ENCODE data around the gene SAMD7.

The SAMD7 gene

GRCh38 chr3:169923831-169924230 is 12.5 kb downstream of the SAMD7 start (continued):
- no peak for TF ChIP-seq ZNF354C (tag by site-specific recombination; IDR thresholded peaks at IDR 0.05; ENCODE audit: borderline replicate concordance, low read depth)

- Histone ChIP-seq H3K4me3 (ENCODE audit: low read depth, low read length) (no peak overlapping the region), H3K27ac (ENCODE audit: extremely low read depth, low read depth, low read length) (no peak overlapping the region), H3K36me3 (ENCODE audit: control insufficient read depth in 2 of 2, insufficient read depth in 1 of 2, low read length in 2 of 2) (no peaks in the 10 kb centered on the region), H3K4me1 (ENCODE audit: control insufficient read depth, insufficient read depth, low read length) (no peaks in the 10 kb centered on the region), H3K9me3 (ENCODE audit: control insufficient read depth, insufficient read depth, low read depth, low read length) (no peaks in the 10 kb centered on the region)
- POLR2A ChIA-PET: interaction anchor here (0.7 kb wide), 1 partner anchor 174 kb away, joined by 5 read pairs; no protein-coding TSS in a partner anchor
- CTCF ChIA-PET: interaction anchor here (0.6 kb wide), 1 partner anchor 11 kb away, joined by 5 read pairs; no protein-coding TSS in a partner anchor
- TF ChIP-seq EGR2 (tag by site-specific recombination; IDR thresholded peaks at IDR 0.05; ENCODE audit: low read depth): no peak
- no peak for TF ChIP-seq ZNF274 (IDR thresholded peaks at IDR 0.05; ENCODE audit: low read length)
- TF ChIP-seq ZNF274 (tag by site-specific recombination; IDR thresholded peaks at IDR 0.05; ENCODE audit: borderline replicate concordance): no peak
- TF ChIP-seq WT1 (tag by site-specific recombination; IDR thresholded peaks at IDR 0.05): no peak
These were observed 18.6 kb downstream of the SAMD7 start for GRCh38 chr3:169929830-169930519.

- Histone ChIP-seq H3K27ac (ENCODE audit: extremely low read depth, low read depth, low read length) (no peak overlapping the region), H3K36me3 (ENCODE audit: control insufficient read depth in 2 of 2, insufficient read depth in 1 of 2, low read length in 2 of 2) (no peaks in the 10 kb centered on the region), H3K9me3 (ENCODE audit: control insufficient read depth, insufficient read depth, low read depth, low read length) (no peaks in the 10 kb centered on the region), H3K4me3 (ENCODE audit: low read depth, low read length) (no peak overlapping the region), H3K4me1 (ENCODE audit: control insufficient read depth, insufficient read depth, low read length) (no peaks in the 10 kb centered on the region)
- ChIA-PET POLR2A (no interaction called here), CTCF (no interaction called here)
- TF ChIP-seq YY1 (tag by site-specific recombination; IDR thresholded peaks at IDR 0.05) (no peak), ZNF26 (tag by site-specific recombination; IDR thresholded peaks at IDR 0.05) (no peak), ZNF10 (tag by site-specific recombination; IDR thresholded peaks at IDR 0.05) (no peak), ZNF544 (tag by site-specific recombination; IDR thresholded peaks at IDR 0.05) (no peak), ZNF239 (tag by site-specific recombination; IDR thresholded peaks at IDR 0.05) (no peak), ZNF76 (tag by site-specific recombination; IDR thresholded peaks at IDR 0.05; ENCODE audit: borderline replicate concordance, low read depth) (no peak), GLI2 (tag by site-specific recombination; IDR thresholded peaks at IDR 0.05; ENCODE audit: borderline replicate concordance, low read depth) (no peak), ZNF549 (tag by site-specific recombination; IDR thresholded peaks at IDR 0.05) (no peak), ZBTB11 (tag by site-specific recombination; conservative IDR thresholded peaks at IDR 0.05; ENCODE audit: low read depth) (no peak), ZNF18 (tag by site-specific recombination; IDR thresholded peaks at IDR 0.05) (no peak), ZNF776 (tag by site-specific recombination; IDR thresholded peaks at IDR 0.05; ENCODE audit: borderline replicate concordance) (no peak), ZNF138 (tag by site-specific recombination; IDR thresholded peaks at IDR 0.05; ENCODE audit: borderline replicate concordance) (no peak), ZNF473 (tag by site-specific recombination; IDR thresholded peaks at IDR 0.05) (no peak), ZSCAN16 (tag by site-specific recombination; IDR thresholded peaks at IDR 0.05) (no peak), ZBTB48 (tag by site-specific recombination; IDR thresholded peaks at IDR 0.05) (no peak), ZNF571 (tag by site-specific recombination; IDR thresholded peaks at IDR 0.05) (no peak)
These were observed 19.5 kb downstream of the SAMD7 start for GRCh38 chr3:169930843-169931242.

Measured in HEK293 (cell line).